Heart right ventricle (tissue), 16 donors: ENCODE data around the gene NKPD1. TPM values are rescaled to one million over a fixed set of nuclear protein-coding genes. Genes with fewer than 3 reads are reported as not detected.

Source experiments
- ATAC-seq, 8 donors: fragments of 200-7000 bp; cut with Tn5 transposase; one replicate each; pipeline ENCODE4 v1.9.1; 2020; ENCODE audit warnings: mild to moderate bottlenecking in 8 of 8, moderate library complexity in 8 of 8, moderate number of reproducible peaks in 1 of 8
- DNase-seq, 2 donors: peaks; one replicate each; pipeline ENCODE4 v3.0.0-alpha.2; 2020
- H3K27ac ChIP-seq, 10 donors: fragments of 200-600 bp; sonication (generic) in 2 of 10; one replicate each; pipeline versions ENCODE4 v1.5.0 to v1.8.0; 2020 to 2022; ENCODE audit warnings: mild to moderate bottlenecking in 3 of 10
- H3K27me3 ChIP-seq, 7 donors: fragments of 200-600 bp; one replicate each; pipeline ENCODE4 v1.8.0; 2021 to 2022; ENCODE audit warnings: mild to moderate bottlenecking in 2 of 7
- H3K36me3 ChIP-seq, 9 donors: fragments of 200-600 bp; sonication (generic) in 1 of 9; one replicate each; pipeline versions ENCODE4 v1.5.0 to v1.8.0; 2020 to 2022; ENCODE audit warnings: mild to moderate bottlenecking in 2 of 9
- H3K4me1 ChIP-seq, 9 donors: fragments of 200-600 bp; sonication (generic) in 1 of 9; one replicate each; pipeline versions ENCODE4 v1.5.0 to v1.8.0; 2020 to 2022; ENCODE audit warnings: mild to moderate bottlenecking in 4 of 9
- H3K4me3 ChIP-seq, 10 donors: fragments of 200-600 bp; sonication (generic) in 2 of 10; one replicate each; pipeline versions ENCODE4 v1.5.0 to v1.8.0; 2020 to 2022; ENCODE audit warnings: mild to moderate bottlenecking in 7 of 10, moderate library complexity in 2 of 10
- H3K9me3 ChIP-seq, 11 donors: fragments of 200-600 bp in 10 of 11; sonication (generic) in 2 of 11; one replicate each; pipeline versions ENCODE4 v1.5.0 to v1.8.0; 2013 to 2022; ENCODE audit warnings: mild to moderate bottlenecking in 2 of 11, control low read depth in 1 of 11, moderate library complexity in 1 of 11
- WGBS, 2 donors: extraction: QIAGEN DNeasy Blood & Tissue Kit; methylation state at CpG; one replicate each; pipeline ENCODE4 v1.1.7; 2013; ENCODE audit warnings: inconsistent platforms in 1 of 2; 5-methylcytosine and 5-hydroxymethylcytosine counted together
- intact Hi-C, 10 donors: fragments of 100-400 bp; cut with DNase I; formaldehyde crosslinking; loops; one replicate each; pipeline versions ENCODE4 v1.11.1 to v1.14.2; 2022
- polyA plus RNA-seq, 2 donors: library from polyadenylated mRNA; stranded (reverse); fragments of 200-250 nt; gene quantifications; one replicate each; pipeline ENCODE4 v1.2.3, GENCODE V29; 2013
- total RNA-seq, 10 donors: library from RNA; stranded (reverse); fragmentation: NEBNext Ultra II Directional in 3 of 10; extraction: Animal tissue kit (Norgen Biotek cat#: 25700) in 3 of 10; gene quantifications; one replicate each; pipeline versions ENCODE4 v1.2.1 to v1.2.4, GENCODE V29; 2021 to 2023
- TF ChIP-seq, protein P1 (sequence below), 9 donors: fragments of 200-600 bp; sonication (generic) in 2 of 9; IDR thresholded peaks; one replicate each; pipeline versions ENCODE4 v1.5.0 to v1.8.0; 2021 to 2022; ENCODE audit warnings: antibody characterized with exemption in 9 of 9, mild to moderate bottlenecking in 5 of 9, moderate library complexity in 1 of 9
- donor health status: Arrhythmogenic right ventricular cardiomyopathy.
- donor health status: ischemic (EF 13 %, LVEDD 7.1; RV severe dilation, severe dysfunction).
- donor health status: healthy with polysubstance abuse.
- donor health status: DM: no; HTN: yes; CAD: no.
- donor health status: DM: no; HTN: no; CAD: no.
- donor health status: ischemic (EF 25% LVEDD 6.9; RV normal size, moderate dysfunction).
- donor health status: ischemic (EF 25% LVEDD 5.7; RV mildly dilated, moderate dysfunction).
- donor health status: healthy.
- donor health status: DM: yes; HTN: yes; CAD: no.
- donor health status: Ischemic cardiomyopathy.
- donor health status: ischemic (EF 35%, LVEDD 5.7; RV mildly dilated, moderate dysfunction).
- donor health status: nonischemic (EF 11% LVEDD 7.7; RV severe dilation, severe dysfunction).
- donor health status: DM: yes; HTN: yes; CAD: no.
- donor health status: PGD.
- donor health status: ischemic (EF 29% LVEDD 5.4; RV normal size, mild dysfunction).
- donor health status: nonischemic (EF 23%, LVEDD 6.1; RV moderate dilation, normal function).

The NKPD1 gene
- total and polyA plus RNA-seq, 12 donors: 0.06 to 0.09 (median 0.07) TPM; not detected in 7

- no peak for ATAC-seq
- intact Hi-C loops: no loop called here
- peaks cover 0 to 29% (median 9%) of the 10 kb centered on the region in 9 donors for H3K4me1 ChIP-seq
These were observed 48.5 kb downstream of the NKPD1 start for GRCh38 chr19:45112111-45112827.

More at GRCh38 chr19:45112111-45112827, 48.5 kb downstream of the NKPD1 start:
- Histone ChIP-seq H3K4me3 (no peak overlapping the region), H3K9me3 (no peaks in the 10 kb centered on the region), H3K27ac (no peak overlapping the region), H3K27me3 (no peaks in the 10 kb centered on the region), H3K36me3 (peaks cover 0 to 3% (median 0%) of the 10 kb centered on the region in 9 donors)
- 95 to 96% methylated on average over 11 of the region's 11 CpGs for WGBS, 2 donors
- TF ChIP-seq, protein P1, sequence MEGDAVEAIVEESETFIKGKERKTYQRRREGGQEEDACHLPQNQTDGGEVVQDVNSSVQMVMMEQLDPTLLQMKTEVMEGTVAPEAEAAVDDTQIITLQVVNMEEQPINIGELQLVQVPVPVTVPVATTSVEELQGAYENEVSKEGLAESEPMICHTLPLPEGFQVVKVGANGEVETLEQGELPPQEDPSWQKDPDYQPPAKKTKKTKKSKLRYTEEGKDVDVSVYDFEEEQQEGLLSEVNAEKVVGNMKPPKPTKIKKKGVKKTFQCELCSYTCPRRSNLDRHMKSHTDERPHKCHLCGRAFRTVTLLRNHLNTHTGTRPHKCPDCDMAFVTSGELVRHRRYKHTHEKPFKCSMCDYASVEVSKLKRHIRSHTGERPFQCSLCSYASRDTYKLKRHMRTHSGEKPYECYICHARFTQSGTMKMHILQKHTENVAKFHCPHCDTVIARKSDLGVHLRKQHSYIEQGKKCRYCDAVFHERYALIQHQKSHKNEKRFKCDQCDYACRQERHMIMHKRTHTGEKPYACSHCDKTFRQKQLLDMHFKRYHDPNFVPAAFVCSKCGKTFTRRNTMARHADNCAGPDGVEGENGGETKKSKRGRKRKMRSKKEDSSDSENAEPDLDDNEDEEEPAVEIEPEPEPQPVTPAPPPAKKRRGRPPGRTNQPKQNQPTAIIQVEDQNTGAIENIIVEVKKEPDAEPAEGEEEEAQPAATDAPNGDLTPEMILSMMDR (IDR thresholded peaks at IDR 0.05): no peak
- DNase-seq: no peak

Other genes with a start within 250 kb of the NKPD1 start
- 10 to 100 TPM in 1 of 10 donors, 1 to 10 TPM in 4, not detected in 5; 1.4 to 13.5 (median 1.6) TPM for gene APOC1, start 246.4 kb downstream of the NKPD1 start, total RNA-seq
- gene APOC1, start 246.4 kb downstream of the NKPD1 start, polyA plus RNA-seq: 1 to 10 TPM; 3.6 to 5.3 TPM
- not detected for gene APOC4, start 218.7 kb downstream of the NKPD1 start, total RNA-seq
- not detected for gene APOC4, start 218.7 kb downstream of the NKPD1 start, polyA plus RNA-seq
- under 1 TPM in 2 of 10 donors, not detected in 8; 0.65 to 0.79 TPM for gene APOC2, start 214.9 kb downstream of the NKPD1 start, total RNA-seq
- gene APOC2, start 214.9 kb downstream of the NKPD1 start, polyA plus RNA-seq: under 1 TPM; 0.36 to 0.66 TPM
- 100 to 1,000 TPM in 4 of 10 donors, 10 to 100 TPM in 6; 81.1 to 130 (median 95.7) TPM for gene CLPTM1, start 205.6 kb downstream of the NKPD1 start, total RNA-seq
- gene CLPTM1, start 205.6 kb downstream of the NKPD1 start, polyA plus RNA-seq: 100 to 1,000 TPM in 1 of 2 donors, 10 to 100 TPM in 1; 72.1 to 123 TPM
- 10 to 100 TPM in 1 of 10 donors, 1 to 10 TPM in 9; 1.3 to 19.3 (median 5.5) TPM for gene RELB, start 159.5 kb downstream of the NKPD1 start, total RNA-seq
- gene RELB, start 159.5 kb downstream of the NKPD1 start, polyA plus RNA-seq: 10 to 100 TPM in 1 of 2 donors, 1 to 10 TPM in 1; 1.4 to 13.0 TPM
- gene CLASRP, start 121.9 kb downstream of the NKPD1 start, total RNA-seq: 10 to 100 TPM; 24.0 to 50.4 (median 30.0) TPM
- gene CLASRP, start 121.9 kb downstream of the NKPD1 start, polyA plus RNA-seq: 100 to 1,000 TPM in 1 of 2 donors, 10 to 100 TPM in 1; 26.9 to 142 TPM
- under 1 TPM in 5 of 10 donors, not detected in 5; 0.15 to 0.29 (median 0.21) TPM for gene ZNF296, start 84.5 kb downstream of the NKPD1 start, total RNA-seq
- under 1 TPM; 0.22 to 0.95 TPM for gene ZNF296, start 84.5 kb downstream of the NKPD1 start, polyA plus RNA-seq
- 10 to 100 TPM; 10.7 to 23.5 (median 13.0) TPM for gene GEMIN7, start 81.7 kb downstream of the NKPD1 start, total RNA-seq
- gene GEMIN7, start 81.7 kb downstream of the NKPD1 start, polyA plus RNA-seq: 10 to 100 TPM; 25.9 to 38.2 TPM
- gene PPP1R37, start 67.8 kb downstream of the NKPD1 start, total RNA-seq: 10 to 100 TPM; 12.5 to 19.2 (median 15.8) TPM
- 10 to 100 TPM; 20.9 to 38.3 TPM for gene PPP1R37, start 67.8 kb downstream of the NKPD1 start, polyA plus RNA-seq
- gene TRAPPC6A, start 17.3 kb upstream of the NKPD1 start, total RNA-seq: 10 to 100 TPM; 14.3 to 24.9 (median 16.8) TPM
- gene TRAPPC6A, start 17.3 kb upstream of the NKPD1 start, polyA plus RNA-seq: 10 to 100 TPM; 15.9 to 18.9 TPM
- gene BLOC1S3, start 17.8 kb upstream of the NKPD1 start, total RNA-seq: 1 to 10 TPM; 2.8 to 8.6 (median 4.8) TPM
- gene BLOC1S3, start 17.8 kb upstream of the NKPD1 start, polyA plus RNA-seq: 1 to 10 TPM; 2.2 to 6.1 TPM
- gene EXOC3L2, start 84.4 kb upstream of the NKPD1 start, total RNA-seq: 1 to 10 TPM in 5 of 10 donors, under 1 TPM in 5; 0.27 to 2.0 (median 1.1) TPM
- 1 to 10 TPM; 1.2 to 1.8 TPM for gene EXOC3L2, start 84.4 kb upstream of the NKPD1 start, polyA plus RNA-seq
- 10 to 100 TPM; 24.8 to 45.3 (median 33.7) TPM for gene MARK4, start 90.3 kb upstream of the NKPD1 start, total RNA-seq
- gene MARK4, start 90.3 kb upstream of the NKPD1 start, polyA plus RNA-seq: 10 to 100 TPM; 13.8 to 21.4 TPM
- gene CKM, start 161.9 kb upstream of the NKPD1 start, total RNA-seq: 1,000 to 10,000 TPM; 3,088 to 7,765 (median 4,540) TPM
- 1,000 to 10,000 TPM; 2,078 to 4,353 TPM for gene CKM, start 161.9 kb upstream of the NKPD1 start, polyA plus RNA-seq
- under 1 TPM in 2 of 10 donors, not detected in 8; 0.14 TPM for gene KLC3, start 179.8 kb upstream of the NKPD1 start, total RNA-seq
- under 1 TPM in 1 of 2 donors, not detected in 1; 0.16 TPM for gene KLC3, start 179.8 kb upstream of the NKPD1 start, polyA plus RNA-seq
- gene ERCC2, start 209.6 kb upstream of the NKPD1 start, total RNA-seq: 10 to 100 TPM; 11.4 to 15.2 (median 14.1) TPM
- 10 to 100 TPM in 1 of 2 donors, 1 to 10 TPM in 1; 6.5 to 11.8 TPM for gene ERCC2, start 209.6 kb upstream of the NKPD1 start, polyA plus RNA-seq
- gene PPP1R13L, start 244.1 kb upstream of the NKPD1 start, total RNA-seq: 100 to 1,000 TPM; 134 to 204 (median 166) TPM
- 100 to 1,000 TPM in 1 of 2 donors, 10 to 100 TPM in 1; 85.2 to 265 TPM for gene PPP1R13L, start 244.1 kb upstream of the NKPD1 start, polyA plus RNA-seq
- 1 to 10 TPM; 4.1 to 9.8 (median 5.6) TPM for gene POLR1G, start 245.7 kb upstream of the NKPD1 start, total RNA-seq
- 1 to 10 TPM; 5.1 to 8.2 TPM for gene POLR1G, start 245.7 kb upstream of the NKPD1 start, polyA plus RNA-seq